HEK293T (cell line): ENCODE measurements around the gene IQSEC1.

Experiments
- CTCF ChIA-PET: fragments of 350-600 bp; formaldehyde crosslinking; extraction: SDS; loops from one replicate; lab custom pipeline; 2021; ENCODE audit warnings: antibody characterized with exemption, inconsistent platforms; lab: Yijun Ruan, JAX
- POLR2A ChIA-PET: fragments of 350-600 bp; formaldehyde crosslinking; extraction: SDS; loops from one replicate; lab custom pipeline; 2020; ENCODE audit warnings: antibody characterized with exemption, inconsistent platforms; lab: Yijun Ruan, JAX
- DNase-seq: peaks from one replicate; pipeline ENCODE4 v3.0.0; 2012; ENCODE audit warnings: mixed read lengths; ENCODE audit errors: extremely low spot score
- ARNT ChIP-seq: fragments of 450-650 bp; IDR thresholded peaks from 2 replicates; pipeline ENCODE4 v1.6.1; 2017; ENCODE audit warnings: mild to moderate bottlenecking
- BHLHE40 ChIP-seq: fragments of 450-650 bp; IDR thresholded peaks from 2 replicates; pipeline ENCODE4 v1.6.1; 2016; ENCODE audit warnings: mild to moderate bottlenecking, moderate library complexity, borderline replicate concordance
- CTBP1 ChIP-seq: fragments of 450-650 bp; IDR thresholded peaks from 2 replicates; pipeline ENCODE4 v1.6.1; 2016; ENCODE audit warnings: borderline replicate concordance
- ELF4 ChIP-seq: fragments of 450-650 bp; IDR thresholded peaks from 2 replicates; pipeline ENCODE4 v1.6.1; 2017; ENCODE audit warnings: antibody characterized with exemption
- FOXA1 ChIP-seq: fragments of 450-650 bp; IDR thresholded peaks from 2 replicates; pipeline ENCODE4 v1.6.1; 2016; ENCODE audit warnings: mild to moderate bottlenecking
- FOXK2 ChIP-seq: fragments of 450-650 bp; IDR thresholded peaks from 2 replicates; pipeline ENCODE4 v1.6.1; 2016; ENCODE audit warnings: mild to moderate bottlenecking
- FOXM1 ChIP-seq: fragments of 450-650 bp; IDR thresholded peaks from 2 replicates; pipeline ENCODE4 v1.6.1; 2017; ENCODE audit warnings: mild to moderate bottlenecking, borderline replicate concordance
- HDGF ChIP-seq: fragments of 450-650 bp; IDR thresholded peaks from 2 replicates; pipeline ENCODE4 v1.6.1; 2017; ENCODE audit warnings: antibody characterized with exemption, borderline replicate concordance
- L3MBTL2 ChIP-seq: fragments of 450-650 bp; conservative IDR thresholded peaks from 2 replicates; pipeline ENCODE4 v1.6.1; 2016; ENCODE audit warnings: mild to moderate bottlenecking
- LEF1 ChIP-seq: fragments of 450-650 bp; IDR thresholded peaks from 2 replicates; pipeline ENCODE4 v1.6.1; 2017; ENCODE audit warnings: mild to moderate bottlenecking, borderline replicate concordance
- NFRKB ChIP-seq: fragments of 450-650 bp; IDR thresholded peaks from 2 replicates; pipeline ENCODE4 v1.6.1; 2016; ENCODE audit warnings: mild to moderate bottlenecking, moderate library complexity
- PKNOX1 ChIP-seq: fragments of 450-650 bp; IDR thresholded peaks from 2 replicates; pipeline ENCODE4 v1.6.1; 2016
- SP1 ChIP-seq: fragments of 450-650 bp; IDR thresholded peaks from 2 replicates; pipeline ENCODE4 v1.6.1; 2017
- SUZ12 ChIP-seq: fragments of 450-650 bp; IDR thresholded peaks from 2 replicates; pipeline ENCODE4 v1.6.1; 2016; ENCODE audit warnings: mild to moderate bottlenecking
- TARDBP ChIP-seq: fragments of 450-650 bp; IDR thresholded peaks from 2 replicates; pipeline ENCODE4 v1.6.1; 2016
- ZNF384 ChIP-seq: fragments of 450-650 bp; IDR thresholded peaks from 2 replicates; pipeline ENCODE4 v1.6.1; 2016

The IQSEC1 gene

GRCh38 chr3:13009132-13009945 is 63.9 kb downstream of the IQSEC1 start:
- ChIA-PET POLR2A (no interaction called here), CTCF (no interaction called here)
- no peak for TF ChIP-seq BHLHE40
- no peak for TF ChIP-seq FOXM1
- no peak for TF ChIP-seq CTBP1
- TF ChIP-seq SP1, result no peak
- no peak for TF ChIP-seq FOXA1
- no peak for TF ChIP-seq ZNF384
- no peak for TF ChIP-seq LEF1
- no peak for TF ChIP-seq ARNT
- no peak for TF ChIP-seq HDGF
- TF ChIP-seq TARDBP, result no peak
- no peak for TF ChIP-seq SUZ12
- no peak for TF ChIP-seq NFRKB
- TF ChIP-seq ELF4, result no peak
- no peak for TF ChIP-seq FOXK2
- TF ChIP-seq PKNOX1, result no peak
- TF ChIP-seq L3MBTL2, result no peak
- no peak for DNase-seq

- ChIA-PET POLR2A (no interaction called here), CTCF (no interaction called here)
- TF ChIP-seq L3MBTL2 (no peak), FOXM1 (no peak), TARDBP (no peak), SUZ12 (no peak), ARNT (no peak), CTBP1 (no peak), ELF4 (no peak), SP1 (no peak), FOXA1 (no peak), BHLHE40 (no peak), NFRKB (no peak), FOXK2 (no peak), HDGF (no peak), ZNF384 (no peak), PKNOX1 (no peak), LEF1 (no peak)
- no peak for DNase-seq
These were observed 64.9 kb downstream of the IQSEC1 start for GRCh38 chr3:13008155-13008995.

- no peak for TF ChIP-seq BHLHE40
- TF ChIP-seq NFRKB, result no peak
- TF ChIP-seq FOXM1, result no peak
- no peak for TF ChIP-seq TARDBP
- no peak for TF ChIP-seq ARNT
- no peak for TF ChIP-seq SP1
- no peak for DNase-seq
- ChIA-PET POLR2A (no interaction called here), CTCF (no interaction called here)
These were observed 65.8 kb downstream of the IQSEC1 start for GRCh38 chr3:13007251-13007941.

- POLR2A ChIA-PET, result interaction anchor here (1.6 kb wide), 1 partner anchor 11 kb away, joined by 5 read pairs; no protein-coding TSS in a partner anchor
These were observed 66.8 kb downstream of the IQSEC1 start for GRCh38 chr3:13006216-13006990.

More at GRCh38 chr3:13006216-13006990, 66.8 kb downstream of the IQSEC1 start:
- CTCF ChIA-PET, result interaction anchor here (2.4 kb wide), 1 partner anchor 11 kb away, joined by 14 read pairs; no protein-coding TSS in a partner anchor
- DNase-seq, result no peak
- TF ChIP-seq ZNF384 (no peak), TARDBP (no peak), LEF1 (no peak), FOXA1 (no peak), FOXM1 (no peak), SUZ12 (no peak), SP1 (no peak), CTBP1 (no peak), PKNOX1 (no peak), L3MBTL2 (no peak), ARNT (no peak), ELF4 (no peak), FOXK2 (no peak), HDGF (no peak), NFRKB (no peak), BHLHE40 (no peak)
